Loucy (cell line): Measurements from ENCODE around the gene SSUH2.
"Not testable (repeated sequence)": the region's sequence is repeated elsewhere in the genome, so short reads cannot be mapped to it uniquely, and the experiment has no call there.

ENCODE experiments used
- EZH2phosphoT487 ChIP-seq: fragments of 200-600 bp; IDR thresholded peaks from 2 replicates; pipeline ENCODE4 v1.6.1; 2018; ENCODE audit warnings: antibody characterized with exemption, mild to moderate bottlenecking, moderate library complexity, borderline replicate concordance
- TF ChIP-seq, protein P1 (sequence below): fragments of 200-600 bp; sonication (generic); conservative IDR thresholded peaks from 2 replicates; pipeline ENCODE4 v1.5.1; 2014; ENCODE audit warnings: mild to moderate bottlenecking, antibody characterized with exemption, low read length

- TF ChIP-seq, protein P1, sequence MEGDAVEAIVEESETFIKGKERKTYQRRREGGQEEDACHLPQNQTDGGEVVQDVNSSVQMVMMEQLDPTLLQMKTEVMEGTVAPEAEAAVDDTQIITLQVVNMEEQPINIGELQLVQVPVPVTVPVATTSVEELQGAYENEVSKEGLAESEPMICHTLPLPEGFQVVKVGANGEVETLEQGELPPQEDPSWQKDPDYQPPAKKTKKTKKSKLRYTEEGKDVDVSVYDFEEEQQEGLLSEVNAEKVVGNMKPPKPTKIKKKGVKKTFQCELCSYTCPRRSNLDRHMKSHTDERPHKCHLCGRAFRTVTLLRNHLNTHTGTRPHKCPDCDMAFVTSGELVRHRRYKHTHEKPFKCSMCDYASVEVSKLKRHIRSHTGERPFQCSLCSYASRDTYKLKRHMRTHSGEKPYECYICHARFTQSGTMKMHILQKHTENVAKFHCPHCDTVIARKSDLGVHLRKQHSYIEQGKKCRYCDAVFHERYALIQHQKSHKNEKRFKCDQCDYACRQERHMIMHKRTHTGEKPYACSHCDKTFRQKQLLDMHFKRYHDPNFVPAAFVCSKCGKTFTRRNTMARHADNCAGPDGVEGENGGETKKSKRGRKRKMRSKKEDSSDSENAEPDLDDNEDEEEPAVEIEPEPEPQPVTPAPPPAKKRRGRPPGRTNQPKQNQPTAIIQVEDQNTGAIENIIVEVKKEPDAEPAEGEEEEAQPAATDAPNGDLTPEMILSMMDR = not testable (repeated sequence)
- TF ChIP-seq EZH2phosphoT487 = not testable (repeated sequence)
Observed at GRCh38 chr3:8691295-8691694, 46.7 kb upstream of the SSUH2 start.
